ENCODE results near the gene ARPC5. TPM values are rescaled to one million over a fixed set of nuclear protein-coding genes. Genes with fewer than 3 reads are reported as not detected.

The ARPC5 gene
- total RNA-seq, 4 donors from 2014 or later: 10.8 to 14.6 (median 13.0) TPM

GRCh38 chr1:183607322-183607980 is 28.1 kb downstream of the ARPC5 start:
- no peaks in the 10 kb centered on the region for H3K36me3 ChIP-seq
- DNase-seq (no peak), ATAC-seq (no peak)
- intact Hi-C loops (cut with DNase I; ENCODE audit: low total_unique reads): no loop called here
- no peak overlapping the region for H3K4me3 ChIP-seq
- no peaks in the 10 kb centered on the region for H3K9me3 ChIP-seq
- no peak overlapping the region for H3K27ac ChIP-seq
- no peak for TF ChIP-seq CTCF (IDR thresholded peaks at IDR 0.05 in 4 of 5, conservative IDR thresholded peaks at IDR 0.05 in 1 of 5)
- TF ChIP-seq POLR2A (IDR thresholded peaks at IDR 0.05): no peak
- in situ Hi-C loops (cut with MboI; ENCODE audit: low sequenced_read_pairs in 4 of 4): loop anchor here in 2 of 4 donors (25.0 kb wide), 2 partner anchors 145 to 320 kb away; partner anchors contain the start of gene SMG7 (in 1 of the 2)
- H3K27me3 ChIP-seq: no peaks in the 10 kb centered on the region
- no peaks in the 10 kb centered on the region for H3K4me1 ChIP-seq

GRCh38 chr1:183605904-183606303 is 29.7 kb downstream of the ARPC5 start:
- H3K36me3 ChIP-seq: no peaks in the 10 kb centered on the region
- no peak overlapping the region for H3K4me3 ChIP-seq
- H3K27ac ChIP-seq: no peak overlapping the region
- intact Hi-C loops (cut with DNase I; ENCODE audit: low total_unique reads): no loop called here
- DNase-seq (no peak), ATAC-seq (no peak)
- no peaks in the 10 kb centered on the region for H3K27me3 ChIP-seq
- no peaks in the 10 kb centered on the region for H3K4me1 ChIP-seq
- in situ Hi-C loops (cut with MboI; ENCODE audit: low sequenced_read_pairs in 4 of 4): loop anchor here in 2 of 4 donors (25.0 kb wide), 2 partner anchors 144 to 319 kb away; partner anchors contain the start of gene SMG7 (in 1 of the 2)
- TF ChIP-seq CTCF (IDR thresholded peaks at IDR 0.05 in 4 of 5, conservative IDR thresholded peaks at IDR 0.05 in 1 of 5) (no peak), POLR2A (IDR thresholded peaks at IDR 0.05) (no peak)
- no peaks in the 10 kb centered on the region for H3K9me3 ChIP-seq

GRCh38 chr1:183604815-183605214 is 30.8 kb downstream of the ARPC5 start:
- Histone ChIP-seq H3K4me3 (no peak overlapping the region), H3K36me3 (no peaks in the 10 kb centered on the region), H3K27me3 (no peaks in the 10 kb centered on the region), H3K27ac (no peak overlapping the region), H3K4me1 (no peaks in the 10 kb centered on the region), H3K9me3 (no peaks in the 10 kb centered on the region)
- in situ Hi-C loops (cut with MboI; ENCODE audit: low sequenced_read_pairs in 4 of 4) (loop anchor here in 2 of 4 donors (25.0 kb wide), 2 partner anchors 143 to 318 kb away; partner anchors contain the start of gene SMG7 (in 1 of the 2)), intact Hi-C loops (cut with DNase I; ENCODE audit: low total_unique reads) (no loop called here)
- ATAC-seq (no peak), DNase-seq (no peak)
- no peak for TF ChIP-seq POLR2A (IDR thresholded peaks at IDR 0.05)
- TF ChIP-seq CTCF (IDR thresholded peaks at IDR 0.05 in 4 of 5, conservative IDR thresholded peaks at IDR 0.05 in 1 of 5): no peak

GRCh38 chr1:183604038-183604808 is 31.4 kb downstream of the ARPC5 start:
- DNase-seq: no peak
- ATAC-seq: no peak
- in situ Hi-C loops (cut with MboI; ENCODE audit: low sequenced_read_pairs in 4 of 4): loop anchor here in 2 of 4 donors (25.0 kb wide), 2 partner anchors 142 to 317 kb away; partner anchors contain the start of gene SMG7 (in 1 of the 2)
- Histone ChIP-seq H3K4me3 (no peak overlapping the region), H3K36me3 (no peaks in the 10 kb centered on the region), H3K4me1 (no peaks in the 10 kb centered on the region), H3K27me3 (no peaks in the 10 kb centered on the region), H3K27ac (no peak overlapping the region), H3K9me3 (no peaks in the 10 kb centered on the region)
- intact Hi-C loops (cut with DNase I; ENCODE audit: low total_unique reads): no loop called here
- TF ChIP-seq POLR2A (IDR thresholded peaks at IDR 0.05) (no peak), CTCF (IDR thresholded peaks at IDR 0.05 in 4 of 5, conservative IDR thresholded peaks at IDR 0.05 in 1 of 5) (no peak)

Measured in gastrocnemius medialis (tissue), 4 donors.